Measurements from ENCODE around the gene INSR. TPM values are rescaled to one million over a fixed set of nuclear protein-coding genes. Genes with fewer than 3 reads are reported as not detected.

The INSR gene
- total and polyA plus RNA-seq, 2 of the 8 experiments (the other 6 are each of a cell fraction or from before 2014, with no cell fraction given) = 13.1 to 48.7 TPM

GRCh38 chr19:7194566-7194965, 99.6 kb downstream of the INSR start:
- H2BK15ac ChIP-seq (ENCODE audit: low read length) = no peak overlapping the region
- no peak overlapping the region for H2AFZ ChIP-seq (ENCODE audit: low read length)
- H4K20me1 ChIP-seq (replicated peaks in 1 of 2; ENCODE audit: control insufficient read depth in 1 of 2, insufficient read depth in 2 of 2, low read length in 2 of 2) = no peaks in the 10 kb centered on the region
- no peak overlapping the region for H3K4me3 ChIP-seq (ENCODE audit: extremely low read depth in 1 of 4, insufficient read depth in 2 of 4, low read depth in 3 of 4, low read length in 4 of 4)
- POLR2A ChIA-PET (ENCODE audit: partially characterized antibody) = interaction anchor here (0.6 to 2.9 kb wide), 2 partner anchors 55 to 100 kb away, joined by 3 to 8 read pairs; partner anchors contain the start of gene INSR
- no peak overlapping the region for H3K23ac ChIP-seq (ENCODE audit: insufficient read length)
- no peak overlapping the region for H2BK20ac ChIP-seq (ENCODE audit: low read length)
- no peaks in the 10 kb centered on the region for H3K9me3 ChIP-seq (ENCODE audit: insufficient read depth in 2 of 2, low read depth in 1 of 2, low read length in 1 of 2)
- no peaks in the 10 kb centered on the region for H3K27me3 ChIP-seq (replicated peaks in 1 of 4; ENCODE audit: control insufficient read depth in 3 of 4, extremely low read depth in 1 of 4, insufficient read depth in 3 of 4, low read length in 3 of 4)
- no peak overlapping the region for H3K56ac ChIP-seq (replicated peaks; ENCODE audit: insufficient read length, low read depth, low read length)
- no peaks in the 10 kb centered on the region; the same call in 1 of the 2 replicates for H3K79me1 ChIP-seq (ENCODE audit: low read depth, low read length)
- H3K4me2 ChIP-seq (ENCODE audit: insufficient read depth in 1 of 2, low read depth in 2 of 2, low read length in 2 of 2) = no peak overlapping the region
- no peaks in the 10 kb centered on the region for H3K36me3 ChIP-seq (ENCODE audit: control insufficient read depth in 2 of 4, insufficient read depth in 4 of 4, low read length in 3 of 4)
- no peak overlapping the region for H4K8ac ChIP-seq (ENCODE audit: extremely low read depth, insufficient read depth, low read length)
- no peak overlapping the region for H2BK120ac ChIP-seq (replicated peaks; ENCODE audit: low read depth, low read length)
- H2AK5ac ChIP-seq (ENCODE audit: low read depth, low read length) = no peak overlapping the region
- H4K5ac ChIP-seq (ENCODE audit: insufficient read length, low read depth, low read length) = no peak overlapping the region
- H3K4me1 ChIP-seq (replicated peaks in 1 of 4; ENCODE audit: control insufficient read depth in 3 of 4, insufficient read depth in 4 of 4, low read length in 3 of 4) = peaks cover 0 to 3% (median 0%) of the 10 kb centered on the region in 4 experiments; a peak in 2 of 7 replicates
- no peak overlapping the region for H3K18ac ChIP-seq (ENCODE audit: extremely low read depth, low read length)
- DNase-seq (ENCODE audit: low read depth in 1 of 2, low spot score in 2 of 2) (no peak), FAIRE-seq (no peak)
- H2BK12ac ChIP-seq (ENCODE audit: low read depth, low read length) = no peak overlapping the region
- H3K14ac ChIP-seq (ENCODE audit: insufficient read length) = no peak overlapping the region
- H3K23me2 ChIP-seq (ENCODE audit: low read depth, low read length) = peaks cover 1% of the 10 kb centered on the region; the same call in 1 of the 2 replicates
- no peak overlapping the region for H2BK5ac ChIP-seq (ENCODE audit: low read depth, low read length)
- no peak overlapping the region for H3K9ac ChIP-seq (replicated peaks in 1 of 4; ENCODE audit: extremely low read depth in 1 of 4, low read depth in 3 of 4, low read length in 3 of 4)
- H3K4ac ChIP-seq (replicated peaks; ENCODE audit: insufficient read length, low read depth, low read length) = no peak overlapping the region
- whole genome bisulfite sequencing, 2 experiments (ENCODE audit: extremely low coverage in 1 of 2, insufficient coverage in 1 of 2, insufficient read length in 1 of 2, insufficient replicate concordance in 2 of 2, low coverage in 1 of 2, low lambda C conversion rate in 2 of 2, missing lambda C conversion rate in 1 of 2) = 88% methylated on average over 9 of the region's 9 CpGs; no CpG with 5 or more reads in 1 of the 2 experiments
- no peak overlapping the region for H4K91ac ChIP-seq (replicated peaks; ENCODE audit: insufficient read length, low read length)
- H3K79me2 ChIP-seq (ENCODE audit: control insufficient read depth in 1 of 2, insufficient read depth in 2 of 2, low read length in 2 of 2) = no peaks in the 10 kb centered on the region; a peak in 1 of 4 replicates
- CTCF ChIA-PET (ENCODE audit: partially characterized antibody) = interaction anchor here (0.6 kb wide), 3 partner anchors 68 to 193 kb away, joined by 3 read pairs; no protein-coding TSS in a partner anchor
- H3K27ac ChIP-seq (ENCODE audit: low read depth, low read length) = no peak overlapping the region
- TF ChIP-seq, protein P1, sequence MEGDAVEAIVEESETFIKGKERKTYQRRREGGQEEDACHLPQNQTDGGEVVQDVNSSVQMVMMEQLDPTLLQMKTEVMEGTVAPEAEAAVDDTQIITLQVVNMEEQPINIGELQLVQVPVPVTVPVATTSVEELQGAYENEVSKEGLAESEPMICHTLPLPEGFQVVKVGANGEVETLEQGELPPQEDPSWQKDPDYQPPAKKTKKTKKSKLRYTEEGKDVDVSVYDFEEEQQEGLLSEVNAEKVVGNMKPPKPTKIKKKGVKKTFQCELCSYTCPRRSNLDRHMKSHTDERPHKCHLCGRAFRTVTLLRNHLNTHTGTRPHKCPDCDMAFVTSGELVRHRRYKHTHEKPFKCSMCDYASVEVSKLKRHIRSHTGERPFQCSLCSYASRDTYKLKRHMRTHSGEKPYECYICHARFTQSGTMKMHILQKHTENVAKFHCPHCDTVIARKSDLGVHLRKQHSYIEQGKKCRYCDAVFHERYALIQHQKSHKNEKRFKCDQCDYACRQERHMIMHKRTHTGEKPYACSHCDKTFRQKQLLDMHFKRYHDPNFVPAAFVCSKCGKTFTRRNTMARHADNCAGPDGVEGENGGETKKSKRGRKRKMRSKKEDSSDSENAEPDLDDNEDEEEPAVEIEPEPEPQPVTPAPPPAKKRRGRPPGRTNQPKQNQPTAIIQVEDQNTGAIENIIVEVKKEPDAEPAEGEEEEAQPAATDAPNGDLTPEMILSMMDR (IDR thresholded peaks at IDR 0.05; ENCODE audit: control extremely low read depth in 1 of 3, insufficient read depth in 1 of 3, low read depth in 1 of 3, low read length in 3 of 3) = no peak
- no peak for TF ChIP-seq BCL11A (IDR thresholded peaks at IDR 0.05; ENCODE audit: low read depth in 2 of 2, low read length in 2 of 2)
- TF ChIP-seq TAF1 (IDR thresholded peaks at IDR 0.05; ENCODE audit: low read depth, low read length) = no peak
- TF ChIP-seq PHF8 (conservative IDR thresholded peaks at IDR 0.05; ENCODE audit: low read depth, low read length) = no peak
- no peak for TF ChIP-seq BRCA1 (IDR thresholded peaks at IDR 0.05; ENCODE audit: low read depth, low read length)
- TF ChIP-seq SAP30 (IDR thresholded peaks at IDR 0.05; ENCODE audit: insufficient read depth, insufficient replicate concordance, low read length) = no peak
- no peak for TF ChIP-seq BACH1 (IDR thresholded peaks at IDR 0.05; ENCODE audit: low read length)
- no peak for TF ChIP-seq RXRA (IDR thresholded peaks at IDR 0.05; ENCODE audit: insufficient read depth, low read depth, low read length)
- no peak for TF ChIP-seq SUZ12 (IDR thresholded peaks at IDR 0.05; ENCODE audit: low read length)
- TF ChIP-seq CHD1 (IDR thresholded peaks at IDR 0.05; ENCODE audit: low read depth, low read length) = no peak
- TF ChIP-seq POLR2AphosphoS5 (IDR thresholded peaks at IDR 0.05; ENCODE audit: low read depth, low read length) = no peak
- no peak for TF ChIP-seq GABPA (IDR thresholded peaks at IDR 0.05; ENCODE audit: borderline replicate concordance, insufficient read depth, low read length)

Measured in H1 (cell line).